Tibial artery (tissue), 4 donors: Measurements from ENCODE around the gene PLPP7.
"Not testable (repeated sequence)": the region's sequence is repeated elsewhere in the genome, so short reads cannot be mapped to it uniquely, and the experiment has no call there.

ENCODE experiments used
- DNase-seq, 2 donors: peaks; one replicate each; pipeline ENCODE4 v3.0.0-alpha.2; 2019
- H3K27ac ChIP-seq, 2 donors: fragments of 200-600 bp; sonication (generic) in 1 of 2; 1 replicate in 1 of 2; 2 replicates in 1 of 2; pipeline ENCODE4 v1.5.1; 2018 to 2019; ENCODE audit warnings: mild to moderate bottlenecking in 1 of 2
- H3K27me3 ChIP-seq, 2 donors: fragments of 200-600 bp; sonication (generic) in 1 of 2; one replicate each; pipeline versions ENCODE4 v1.5.1 to v1.6.0; 2016 to 2019
- H3K36me3 ChIP-seq, 3 donors: fragments of 200-600 bp; sonication (generic) in 2 of 3; one replicate each; pipeline ENCODE4 v1.5.1; 2016 to 2019; ENCODE audit warnings: mild to moderate bottlenecking in 2 of 3
- H3K4me1 ChIP-seq, 4 donors: fragments of 200-600 bp; sonication (generic) in 2 of 4; 1 replicate in 3 of 4; 2 replicates in 1 of 4; pipeline ENCODE4 v1.5.1; 2016 to 2019
- H3K4me3 ChIP-seq, 2 donors: fragments of 200-600 bp; sonication (generic) in 1 of 2; 1 replicate in 1 of 2; 2 replicates in 1 of 2; pipeline ENCODE4 v1.5.1; 2018 to 2019; ENCODE audit warnings: mild to moderate bottlenecking in 2 of 2
- H3K9me3 ChIP-seq, 3 donors: fragments of 200-600 bp; sonication (generic) in 1 of 3; one replicate each; pipeline ENCODE4 v1.5.1; 2016 to 2019
- intact Hi-C: fragments of 100-400 bp; cut with DNase I; formaldehyde crosslinking; loops from one replicate; pipeline ENCODE4 v1.15.0; 2023; ENCODE audit warnings: low total_unique reads
- TF ChIP-seq, protein P1 (sequence below), 2 experiments: fragments of 200-600 bp in 1 of 2; fragments of 450-650 bp in 1 of 2; IDR thresholded peaks; one replicate each; pipeline ENCODE4 v1.5.1; 2017 to 2019; ENCODE audit warnings: antibody characterized with exemption in 2 of 2, mild to moderate bottlenecking in 1 of 2, moderate library complexity in 1 of 2

Gene PLPP7

DNA sequence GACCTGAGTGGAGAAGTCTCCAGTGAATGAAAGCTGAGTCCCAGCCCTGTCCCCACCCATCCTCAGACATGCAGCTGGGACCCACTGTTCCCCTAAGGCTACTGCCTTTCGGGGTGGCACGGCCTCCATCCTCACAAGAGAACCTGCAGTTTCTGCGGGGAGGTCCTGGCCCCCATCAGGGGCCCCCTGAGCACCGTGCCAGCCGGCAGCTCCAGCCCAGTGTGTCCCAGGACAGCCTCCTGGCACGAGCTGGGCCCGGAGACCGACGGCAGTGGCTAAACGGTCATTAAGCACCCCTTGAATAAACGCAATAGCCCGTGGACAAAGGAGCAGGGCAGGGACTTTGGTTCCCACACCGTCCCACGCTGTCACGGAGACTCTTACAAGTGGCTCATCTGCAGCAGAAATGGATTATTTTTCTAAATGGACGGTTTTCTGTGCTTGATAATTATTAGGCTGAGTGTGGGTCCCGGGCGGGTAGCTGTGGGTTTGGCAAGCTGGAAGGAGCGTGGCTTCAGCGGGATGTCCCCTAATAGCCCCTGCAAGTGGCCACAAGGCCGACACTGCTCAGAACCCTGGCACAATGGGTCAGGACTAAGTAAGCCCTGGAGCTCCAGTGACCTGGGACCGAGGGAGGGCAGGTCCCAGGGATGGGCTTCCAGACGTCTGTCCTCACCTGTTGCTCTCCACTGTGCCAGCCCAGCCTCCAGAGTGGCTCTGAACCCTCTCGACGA is 30.7 kb upstream of the PLPP7 start:
- Histone ChIP-seq H3K4me3 (no peak overlapping the region), H3K27ac (no peak overlapping the region), H3K9me3 (no peaks in the 10 kb centered on the region), H3K27me3 (no peaks in the 10 kb centered on the region), H3K36me3 (peaks cover 0 to 9% (median 8%) of the 10 kb centered on the region in 3 donors), H3K4me1 (peaks cover 0 to 6% (median 2%) of the 10 kb centered on the region in 4 donors)
- intact Hi-C loops: no loop called here
- no peak for DNase-seq
- TF ChIP-seq, protein P1, sequence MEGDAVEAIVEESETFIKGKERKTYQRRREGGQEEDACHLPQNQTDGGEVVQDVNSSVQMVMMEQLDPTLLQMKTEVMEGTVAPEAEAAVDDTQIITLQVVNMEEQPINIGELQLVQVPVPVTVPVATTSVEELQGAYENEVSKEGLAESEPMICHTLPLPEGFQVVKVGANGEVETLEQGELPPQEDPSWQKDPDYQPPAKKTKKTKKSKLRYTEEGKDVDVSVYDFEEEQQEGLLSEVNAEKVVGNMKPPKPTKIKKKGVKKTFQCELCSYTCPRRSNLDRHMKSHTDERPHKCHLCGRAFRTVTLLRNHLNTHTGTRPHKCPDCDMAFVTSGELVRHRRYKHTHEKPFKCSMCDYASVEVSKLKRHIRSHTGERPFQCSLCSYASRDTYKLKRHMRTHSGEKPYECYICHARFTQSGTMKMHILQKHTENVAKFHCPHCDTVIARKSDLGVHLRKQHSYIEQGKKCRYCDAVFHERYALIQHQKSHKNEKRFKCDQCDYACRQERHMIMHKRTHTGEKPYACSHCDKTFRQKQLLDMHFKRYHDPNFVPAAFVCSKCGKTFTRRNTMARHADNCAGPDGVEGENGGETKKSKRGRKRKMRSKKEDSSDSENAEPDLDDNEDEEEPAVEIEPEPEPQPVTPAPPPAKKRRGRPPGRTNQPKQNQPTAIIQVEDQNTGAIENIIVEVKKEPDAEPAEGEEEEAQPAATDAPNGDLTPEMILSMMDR (IDR thresholded peaks at IDR 0.05): no peak

DNA sequence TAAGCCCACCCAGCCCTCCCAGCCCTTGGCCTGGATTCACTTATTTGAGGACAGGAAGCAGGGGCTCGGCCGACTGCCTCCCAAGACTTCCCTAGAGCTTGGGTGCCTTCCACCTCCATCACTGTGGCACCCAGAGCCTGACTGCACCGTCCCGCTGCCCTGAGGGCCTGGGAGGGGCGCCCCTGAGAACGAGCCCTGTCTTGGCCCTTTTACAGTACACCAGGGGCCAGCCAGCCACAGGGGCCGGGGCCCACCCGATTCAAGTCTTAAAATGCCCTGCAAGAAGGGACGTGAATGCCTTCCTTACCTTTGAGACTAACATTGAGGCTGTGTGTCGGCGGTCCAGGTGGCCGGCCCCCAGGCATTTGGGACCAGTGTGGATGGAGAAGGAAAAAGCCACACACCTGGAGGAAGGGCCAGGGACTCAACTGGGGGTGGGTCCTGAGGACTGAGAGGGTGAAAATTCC is 30.1 kb upstream of the PLPP7 start:
- H3K4me3 ChIP-seq: no peak overlapping the region
- intact Hi-C loops: no loop called here
- H3K36me3 ChIP-seq: peaks cover 0 to 9% (median 8%) of the 10 kb centered on the region in 3 donors
- H3K9me3 ChIP-seq: no peaks in the 10 kb centered on the region
- H3K27me3 ChIP-seq: no peaks in the 10 kb centered on the region
- TF ChIP-seq, protein P1 (IDR thresholded peaks at IDR 0.05): no peak
- H3K4me1 ChIP-seq: peaks cover 0 to 6% (median 2%) of the 10 kb centered on the region in 4 donors
- no peak overlapping the region for H3K27ac ChIP-seq
- DNase-seq: no peak

GRCh38 chr9:131259916-131260597 is 29.5 kb upstream of the PLPP7 start:
- peaks cover 0 to 6% (median 2%) of the 10 kb centered on the region in 4 donors for H3K4me1 ChIP-seq
- H3K36me3 ChIP-seq: peaks cover 0 to 9% (median 8%) of the 10 kb centered on the region in 3 donors
- no peak for DNase-seq
- TF ChIP-seq, protein P1 (IDR thresholded peaks at IDR 0.05): no peak
- H3K27ac ChIP-seq: no peak overlapping the region
- intact Hi-C loops: no loop called here
- no peaks in the 10 kb centered on the region for H3K9me3 ChIP-seq
- H3K27me3 ChIP-seq: no peaks in the 10 kb centered on the region
- H3K4me3 ChIP-seq: no peak overlapping the region

- peaks cover 0 to 9% (median 8%) of the 10 kb centered on the region in 3 donors for H3K36me3 ChIP-seq
- intact Hi-C loops: no loop called here
- H3K27ac ChIP-seq: no peak overlapping the region
- H3K27me3 ChIP-seq: no peaks in the 10 kb centered on the region
- no peak for DNase-seq
- no peak overlapping the region for H3K4me3 ChIP-seq
- peaks cover 0 to 6% (median 2%) of the 10 kb centered on the region in 4 donors for H3K4me1 ChIP-seq
- TF ChIP-seq, protein P1 (IDR thresholded peaks at IDR 0.05): no peak
- no peaks in the 10 kb centered on the region for H3K9me3 ChIP-seq
Measured at GRCh38 chr9:131260751-131261452, 28.6 kb upstream of the PLPP7 start.

DNA sequence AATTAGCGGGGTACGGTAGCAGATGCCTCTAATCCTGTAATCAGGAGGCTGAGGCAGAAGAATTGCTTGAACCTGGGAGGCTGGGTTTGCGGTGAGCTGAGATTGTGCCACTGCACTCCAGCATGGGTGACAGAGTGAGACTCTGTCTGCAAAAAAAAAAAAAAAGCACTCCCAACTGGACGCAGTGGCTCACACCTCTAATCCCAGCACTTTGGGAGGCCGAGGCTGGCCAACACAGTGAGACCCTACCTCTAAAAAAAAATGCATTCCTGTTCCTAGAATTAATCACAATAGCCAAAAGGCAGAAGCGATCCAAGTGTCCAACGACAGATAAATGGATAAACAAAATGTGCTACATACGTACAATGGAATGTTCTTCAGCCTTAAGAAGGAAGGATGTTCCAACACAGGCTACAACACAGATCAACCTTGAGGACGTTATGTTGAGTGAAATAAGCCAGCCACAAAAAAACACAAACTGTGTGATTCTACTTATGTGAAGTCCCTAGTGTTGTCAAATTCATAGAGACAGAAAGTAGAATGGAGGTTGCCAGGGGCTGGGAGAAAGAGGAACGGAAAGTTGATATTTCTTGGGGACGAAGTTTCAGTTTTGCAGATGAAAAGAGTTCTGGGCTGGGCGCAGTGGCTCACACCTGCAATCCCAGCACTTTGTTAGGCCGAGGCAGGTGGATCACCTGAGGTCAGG is 27.0 kb upstream of the PLPP7 start:
- Histone ChIP-seq H3K27me3 (peaks cover 0 to 4% of the 10 kb centered on the region in 2 donors), H3K27ac (no peak overlapping the region), H3K4me1 (no peaks in the 10 kb centered on the region), H3K9me3 (no peaks in the 10 kb centered on the region), H3K4me3 (no peak overlapping the region), H3K36me3 (peaks cover 0 to 9% (median 8%) of the 10 kb centered on the region in 3 donors)
- TF ChIP-seq, protein P1 (IDR thresholded peaks at IDR 0.05): no peak
- intact Hi-C loops: loop anchor here (2.0 kb wide), 1 partner anchor 56 kb away; no protein-coding TSS in a partner anchor
- no peak for DNase-seq

- H3K4me3 ChIP-seq, H3K27me3 ChIP-seq, H3K4me1 ChIP-seq, H3K9me3 ChIP-seq, H3K27ac ChIP-seq, H3K36me3 ChIP-seq, DNase-seq: not testable (repeated sequence)
- intact Hi-C loops: loop anchor here (2.0 kb wide), 1 partner anchor 56 kb away; no protein-coding TSS in a partner anchor
Measured at GRCh38 chr9:131263033-131263343, 26.5 kb upstream of the PLPP7 start.
